Umbilical cord (tissue), 2 donors: ENCODE measurements around the gene ELL2. TPM values are rescaled to one million over a fixed set of nuclear protein-coding genes. Genes with fewer than 3 reads are reported as not detected.

Experiments
- DNase-seq: peaks from one replicate; pipeline ENCODE4 v3.0.0-alpha.2; 2015; ENCODE audit warnings: low spot score
- total RNA-seq: library from RNA; depleted of rRNA; stranded (reverse); fragments of >200 nt; gene quantifications from one replicate; pipeline ENCODE4 v1.2.3, GENCODE V29; 2014; ENCODE audit warnings: low replicate concordance; ENCODE audit not compliant: insufficient read depth

The ELL2 gene
- total RNA-seq, 1 donor from 2014 or later, result 69.1 TPM

DNA sequence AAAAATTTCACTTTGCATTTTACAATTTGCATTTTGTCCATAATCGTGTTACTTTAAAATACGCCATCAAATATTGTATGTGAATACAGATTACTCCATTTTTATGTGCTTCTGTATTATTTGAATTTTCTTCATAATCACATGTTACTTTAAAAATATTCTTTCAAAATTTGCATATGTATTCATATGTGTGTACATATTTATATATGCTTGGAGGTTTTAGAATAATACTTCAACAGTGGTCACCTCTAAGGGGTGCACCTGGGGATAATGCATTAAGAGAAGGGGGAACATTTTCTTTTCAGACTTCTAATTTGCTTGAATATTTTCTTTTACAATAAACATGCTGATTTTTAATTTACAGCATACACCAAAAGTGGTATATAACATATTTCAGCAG, 21.9 kb upstream of the ELL2 start:
- no peak for DNase-seq

- no peak for DNase-seq
These were observed 21.4 kb upstream of the ELL2 start for GRCh38 chr5:95983080-95983479.

DNA sequence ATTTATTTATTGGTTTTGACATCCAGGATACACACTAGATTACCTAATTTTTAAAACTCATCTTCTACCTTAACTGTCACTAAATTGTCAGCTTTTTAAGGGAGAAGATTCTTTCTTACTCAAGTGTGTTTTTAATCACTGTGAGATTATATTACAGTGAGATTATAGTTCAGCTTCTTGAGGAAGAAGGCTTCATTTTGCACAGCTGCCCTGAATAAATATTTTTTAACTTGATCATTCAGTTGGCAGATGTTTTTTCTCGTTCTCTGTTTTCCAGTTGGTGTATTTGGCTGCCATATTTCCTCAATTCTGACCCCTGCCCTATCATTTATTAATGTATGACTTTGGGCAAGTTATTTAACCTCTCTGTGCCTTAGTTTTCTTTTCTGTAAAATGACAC, 15.0 kb upstream of the ELL2 start:
- DNase-seq, result no peak

- no peak for DNase-seq
These were observed 14.1 kb upstream of the ELL2 start for GRCh38 chr5:95975703-95976102.

DNA sequence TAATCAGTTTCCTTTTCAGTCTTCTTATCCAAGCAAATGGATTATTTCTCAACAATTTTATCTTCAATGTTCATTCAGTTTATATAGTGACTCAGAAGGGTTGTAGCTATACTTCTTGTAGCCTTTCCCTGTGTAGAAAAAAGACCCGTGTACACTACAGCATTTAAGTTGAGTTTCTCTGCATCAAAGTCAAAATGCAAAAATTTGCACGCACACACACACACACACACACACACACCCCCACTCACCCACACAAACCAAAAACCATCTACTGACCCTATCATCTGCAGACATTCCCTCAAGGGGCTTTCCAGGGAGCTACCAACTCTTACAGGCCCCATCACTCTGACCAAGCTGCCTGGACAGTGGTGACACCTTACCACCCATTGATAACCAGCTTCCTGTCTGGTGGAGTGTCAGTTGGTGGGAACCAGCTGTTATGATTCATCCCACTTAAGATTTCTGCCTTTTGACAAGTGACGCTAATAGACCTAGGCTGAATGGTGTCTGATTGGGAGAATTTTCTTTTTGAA, 12.2 kb upstream of the ELL2 start:
- no peak for DNase-seq

GRCh38 chr5:95972196-95972595, 10.5 kb upstream of the ELL2 start:
- no peak for DNase-seq

- no peak for DNase-seq
These were observed 8.7 kb upstream of the ELL2 start for GRCh38 chr5:95970359-95970704.

GRCh38 chr5:95969651-95970358, 8.2 kb upstream of the ELL2 start:
- DNase-seq, result peak; percentile 35

DNA sequence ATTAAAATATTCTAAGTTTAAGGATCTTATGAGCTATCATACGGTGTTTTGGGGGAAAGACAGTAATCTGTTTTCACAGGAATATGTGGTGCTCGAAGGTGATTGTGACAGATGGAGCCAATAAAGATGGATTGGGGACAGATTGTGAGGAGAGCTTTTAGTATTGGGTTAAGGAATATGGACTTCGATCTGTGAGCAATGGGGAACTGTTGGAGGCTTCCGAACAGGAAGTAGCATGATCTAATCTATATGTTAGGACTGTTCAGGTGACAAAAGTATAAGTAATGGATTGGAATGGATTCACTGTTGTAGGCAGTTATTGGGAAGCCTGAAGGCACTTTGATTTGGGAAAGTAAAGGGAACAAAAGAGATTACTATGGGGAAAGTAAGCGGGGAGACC, 7.4 kb upstream of the ELL2 start:
- DNase-seq, result no peak

GRCh38 chr5:95967236-95967635, 5.6 kb upstream of the ELL2 start:
- DNase-seq, result no peak

DNA sequence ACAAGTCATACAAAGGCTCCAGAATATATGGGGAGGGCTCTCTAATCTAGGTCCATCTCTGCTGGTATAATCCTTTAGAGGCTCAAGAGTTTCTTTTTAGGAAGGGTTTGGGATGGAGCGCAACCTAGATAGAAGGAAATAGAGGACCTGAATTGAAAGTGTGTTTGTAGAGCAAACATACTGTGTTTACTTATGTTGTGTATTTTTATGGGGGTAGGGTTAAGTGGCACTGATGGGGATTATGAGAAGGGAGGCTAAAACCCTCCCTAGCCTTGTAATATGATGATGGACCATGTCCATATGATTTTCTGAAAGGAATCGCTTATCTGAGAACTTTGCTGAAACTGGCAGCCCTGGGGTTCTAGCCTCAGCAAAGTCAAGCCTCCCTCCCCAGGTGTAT, 4.4 kb upstream of the ELL2 start:
- no peak for DNase-seq

- DNase-seq, result no peak
These were observed 2.2 kb upstream of the ELL2 start for GRCh38 chr5:95963650-95964410.

- DNase-seq, result no peak
These were observed 1.1 kb upstream of the ELL2 start for GRCh38 chr5:95962785-95963184.

GRCh38 chr5:95962475-95962773, 773 bp upstream of the ELL2 start:
- DNase-seq, result no peak

- DNase-seq, result peak; percentile 79
These were observed 709 bp downstream of the ELL2 start for GRCh38 chr5:95960667-95961616.

DNA sequence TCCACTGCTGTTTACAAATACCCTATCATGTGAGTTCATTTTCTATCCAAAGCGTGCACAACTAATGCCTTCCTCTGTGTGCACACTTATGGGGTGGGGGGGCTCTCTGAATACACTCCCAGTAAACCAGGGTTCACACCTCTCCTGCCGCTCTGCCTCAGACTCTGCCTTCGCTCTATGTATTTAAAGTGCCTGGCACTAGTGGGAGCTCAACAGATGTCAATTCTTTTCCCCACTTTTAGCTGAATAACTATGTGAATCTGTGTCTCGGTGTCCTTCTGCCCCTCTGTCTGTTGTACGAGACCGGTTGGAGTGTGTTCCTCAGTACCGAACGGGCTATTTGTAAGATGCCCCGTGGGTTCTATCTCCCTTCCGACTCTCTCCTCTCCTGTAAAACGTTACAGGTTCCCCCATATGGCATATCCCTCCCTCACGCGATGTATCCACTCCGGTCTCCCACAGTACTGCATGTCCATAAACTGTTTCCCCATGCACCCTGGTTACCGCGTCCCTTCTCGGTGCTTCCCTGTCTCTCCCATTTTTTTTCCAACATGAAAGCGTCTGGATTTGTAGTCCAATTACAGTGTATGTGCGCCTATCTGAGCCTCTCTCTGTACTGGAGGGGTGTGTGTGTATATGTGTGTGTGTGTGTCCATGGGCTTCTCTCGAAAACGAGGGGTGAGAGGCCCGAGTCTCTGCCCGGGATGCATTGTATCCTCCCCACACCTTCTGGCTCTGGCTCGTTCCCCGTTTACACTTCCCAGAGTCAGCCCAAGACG, 1.6 kb downstream of the ELL2 start:
- DNase-seq, result peak; percentile 61

GRCh38 chr5:95959051-95959887, 2.4 kb downstream of the ELL2 start:
- peak; percentile 34 for DNase-seq

GRCh38 chr5:95958310-95959014, 3.2 kb downstream of the ELL2 start:
- no peak for DNase-seq

- DNase-seq, result no peak
These were observed 4.0 kb downstream of the ELL2 start for GRCh38 chr5:95957561-95958203.
